Transverse colon (tissue), 3 donors: ENCODE results near the gene LCNL1.

ENCODE experiments used
- CTCF ChIP-seq, 5 experiments: fragments of 200-600 bp in 3 of 5; fragments of 450-650 bp in 2 of 5; sonication (generic) in 3 of 5; IDR thresholded peaks; 1 replicate in 2 of 5; 2 replicates in 3 of 5; pipeline ENCODE4 v1.5.1; 2016 to 2017; ENCODE audit warnings: antibody characterized with exemption in 5 of 5, inconsistent platforms in 3 of 5, mild to moderate bottlenecking in 2 of 5, moderate library complexity in 1 of 5
- EP300 ChIP-seq: sonication (generic); formaldehyde crosslinking; IDR thresholded peaks from one replicate; pipeline ENCODE4 v1.6.1; 2017; ENCODE audit warnings: antibody characterized with exemption, low read depth
- POLR2A ChIP-seq: fragments of 450-650 bp; IDR thresholded peaks from one replicate; pipeline ENCODE4 v1.6.1; 2016; ENCODE audit warnings: antibody characterized with exemption, mild to moderate bottlenecking, moderate library complexity

GRCh38 chr9:136970361-136970760 is 12.4 kb upstream of the LCNL1 start:
- TF ChIP-seq CTCF (IDR thresholded peaks at IDR 0.05) (no peak), POLR2A (no peak), EP300 (no peak)
